Measurements from ENCODE around the gene ACIN1. TPM values are rescaled to one million over a fixed set of nuclear protein-coding genes. Genes with fewer than 3 reads are reported as not detected.
A peak's percentile ranks its signal among the peaks of the same experiment; 100 is the strongest.

ACIN1 gene
- 10 to 100 TPM; 60.2 to 79.7 (median 68.0) TPM for total RNA-seq
- polyA plus RNA-seq: 100 to 1,000 TPM in 1 of 2 donors, 10 to 100 TPM in 1; 35.7 to 119 TPM
- long read RNA-seq, donor 1, full-length matches to known transcripts: 12 of 45 reads
- long read RNA-seq, donor 1, partial matches to known transcripts: 27 of 45 reads
- long read RNA-seq, donor 1, other reads (novel, unspliced or antisense): 6 of 45 reads
- long read RNA-seq, donor 2, partial matches to known transcripts: 14 of 22 reads
- long read RNA-seq, donor 2, other reads (novel, unspliced or antisense): 7 of 22 reads
- long read RNA-seq, donor 3, partial matches to known transcripts: 19 of 25 reads
- long read RNA-seq, donor 3, other reads (novel, unspliced or antisense): 6 of 25 reads

GRCh38 chr14:23094666-23095195, at the start of gene ACIN1:
Gene ACIN1 (minus strand): TSS chr14:23095136. CDS start chr14:23095112, 24 bp downstream.
- DNase-seq: peak; percentile 81 to 99
- H3K27me3 ChIP-seq: no peaks in the 10 kb centered on the region
- peak within 1 kb of the TSS; percentile 92 to 99 (median 96) for H3K27ac ChIP-seq
- 0% methylated on average over 55 of the region's 55 CpGs for WGBS, 2 donors
- intact Hi-C loops (cut with DNase I): loop anchor here in 2 of 10 donors (1.0 to 5.0 kb wide), 3 partner anchors 23 to 853 kb away; no protein-coding TSS in a partner anchor
- peak; percentile 59 to 77 (median 66) for ATAC-seq
- no peak for TF ChIP-seq CTCF (IDR thresholded peaks at IDR 0.05)
- H3K9me3 ChIP-seq: no peaks in the 10 kb centered on the region
- peaks cover 0 to 63% (median 37%) of the 10 kb centered on the region in 9 donors for H3K36me3 ChIP-seq
- peaks cover 8 to 67% (median 50%) of the 10 kb centered on the region in 9 donors for H3K4me1 ChIP-seq
- H3K4me3 ChIP-seq: peak within 1 kb of the TSS; percentile 66 to 97 (median 76)

- ATAC-seq: no peak
- H3K4me1 ChIP-seq: peaks cover 0 to 38% (median 14%) of the 10 kb centered on the region in 9 donors
- no peak for TF ChIP-seq CTCF (IDR thresholded peaks at IDR 0.05)
These were observed 49.0 kb upstream of the ACIN1 start for GRCh38 chr14:23143911-23144310.

GRCh38 chr14:23142826-23143225, 47.9 kb upstream of the ACIN1 start:
- TF ChIP-seq CTCF (IDR thresholded peaks at IDR 0.05): no peak
- Histone ChIP-seq H3K4me3 (no peak overlapping the region), H3K27me3 (no peaks in the 10 kb centered on the region), H3K36me3 (peaks cover 0 to 32% (median 0%) of the 10 kb centered on the region in 9 donors), H3K9me3 (no peaks in the 10 kb centered on the region), H3K4me1 (peaks cover 0 to 33% (median 14%) of the 10 kb centered on the region in 9 donors), H3K27ac (peak overlapping the region in 8 of 10 donors; percentile 51 to 79 (median 62))
- ATAC-seq (no peak), DNase-seq (no peak)
- intact Hi-C loops (cut with DNase I): loop anchor here in 1 of 10 donors (1.0 kb wide), 1 partner anchor 11 kb away; no protein-coding TSS in a partner anchor
- 85 to 89% methylated on average over 4 of the region's 4 CpGs for WGBS, 2 donors

More at GRCh38 chr14:23143911-23144310, 49.0 kb upstream of the ACIN1 start:
- Histone ChIP-seq H3K9me3 (no peaks in the 10 kb centered on the region), H3K4me3 (no peak overlapping the region), H3K27me3 (no peaks in the 10 kb centered on the region), H3K27ac (no peak overlapping the region), H3K36me3 (peaks cover 0 to 23% (median 0%) of the 10 kb centered on the region in 9 donors)
- DNase-seq: no peak
- intact Hi-C loops (cut with DNase I): no loop called here
- 77 to 86% methylated on average over 1 of the region's 1 CpG for WGBS, 2 donors

GRCh38 chr14:23141706-23142444, 46.9 kb upstream of the ACIN1 start:
- peaks cover 0 to 40% (median 0%) of the 10 kb centered on the region in 9 donors for H3K36me3 ChIP-seq

More at GRCh38 chr14:23141706-23142444, 46.9 kb upstream of the ACIN1 start:
- WGBS, 2 donors: 45 to 49% methylated on average over 7 of the region's 7 CpGs
- H3K4me3 ChIP-seq: no peak overlapping the region
- peaks cover 0 to 31% (median 13%) of the 10 kb centered on the region in 9 donors for H3K4me1 ChIP-seq
- no peaks in the 10 kb centered on the region for H3K27me3 ChIP-seq
- H3K9me3 ChIP-seq: no peaks in the 10 kb centered on the region
- peak overlapping the region; percentile 15 to 79 (median 62) for H3K27ac ChIP-seq
- ATAC-seq (peak; percentile 83 to 97 (median 92)), DNase-seq (peak; percentile 73 to 80)
- intact Hi-C loops (cut with DNase I): loop anchor here in 1 of 10 donors (1.0 kb wide), 1 partner anchor 12 kb away; no protein-coding TSS in a partner anchor
- TF ChIP-seq CTCF (IDR thresholded peaks at IDR 0.05): no peak

Measured in heart right ventricle (tissue), 16 donors.